HG03571 (cell line): ENCODE measurements around the gene PARP9.

ENCODE experiments used
- ATAC-seq: cut with Tn5 transposase; IDR thresholded peaks from one replicate; pipeline ENCODE4 v1.9.1; 2021; ENCODE audit not compliant: unreplicated experiment

PARP9 gene

DNA sequence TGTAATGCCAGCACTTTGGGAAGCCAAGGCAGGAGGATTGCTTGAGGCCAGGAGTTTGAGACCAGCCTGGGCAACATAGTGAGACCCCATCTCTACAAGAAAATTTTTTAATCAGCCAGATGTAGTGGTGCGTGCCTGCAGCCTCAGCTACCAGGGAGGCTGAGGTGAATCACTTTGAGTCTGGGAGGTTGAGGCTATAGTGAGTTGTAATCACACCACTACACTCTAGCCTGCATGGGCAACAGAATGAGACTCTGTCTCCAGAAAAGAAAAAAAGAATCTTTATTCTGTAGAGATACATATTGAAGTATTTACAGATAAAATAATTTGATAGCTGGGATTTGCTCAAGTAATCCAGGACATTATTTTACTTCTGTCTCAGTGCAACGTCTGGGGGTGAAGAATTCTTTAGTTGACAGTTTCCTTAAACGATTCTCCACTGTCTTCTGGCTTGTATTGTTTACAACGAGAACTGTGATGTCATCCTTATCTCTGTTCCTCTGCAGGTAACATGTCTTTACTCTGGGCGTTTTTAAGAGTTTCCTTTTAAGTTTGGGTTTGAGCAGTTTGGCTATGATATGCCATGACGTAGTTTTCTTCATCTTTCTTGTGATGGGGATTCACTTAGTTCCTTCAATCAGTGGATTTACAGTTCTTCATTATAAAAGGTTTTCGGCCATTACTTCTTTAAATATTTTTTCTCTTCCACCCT is 75.7 kb downstream of the PARP9 start:
- ATAC-seq = no peak

DNA sequence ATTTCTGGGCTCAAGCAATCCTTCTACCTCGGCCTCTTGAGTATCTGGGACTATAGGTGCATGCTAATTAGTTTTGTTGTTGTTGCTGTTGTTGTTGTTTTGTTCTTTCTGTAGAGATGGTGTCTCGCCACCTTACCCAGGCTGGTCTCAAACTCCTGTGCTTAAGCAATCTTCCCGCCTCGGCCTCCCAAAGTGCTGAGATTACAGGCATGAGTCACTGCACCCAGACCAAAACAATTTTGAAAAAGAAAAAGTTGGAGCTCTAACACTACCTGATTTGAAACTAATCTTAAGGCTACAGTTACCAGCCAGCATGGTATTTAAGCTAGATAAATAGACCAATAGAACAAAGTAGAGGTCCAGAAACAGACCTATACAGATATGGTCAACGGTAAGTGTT is 79.1 kb downstream of the PARP9 start:
- no peak for ATAC-seq

- ATAC-seq = no peak
Observed at GRCh38 chr3:122481390-122481789, 82.7 kb downstream of the PARP9 start.
